Astrocyte (in vitro differentiated cells and primary cell): ENCODE data around the gene PDLIM5. TPM values are rescaled to one million over a fixed set of nuclear protein-coding genes. Genes with fewer than 3 reads are reported as not detected.

ENCODE experiments used
- DNase-seq: peaks from one replicate; pipeline ENCODE4 v3.0.0-alpha.2; 2010; ENCODE audit warnings: low read depth
- FAIRE-seq: peaks from 2 replicates; lab custom pipeline; 2011; peaks lifted over from hg19 to GRCh38; lab: Jason Lieb, UNC
- H2AFZ ChIP-seq: 2 replicates; pipeline ENCODE4 v1.6.0; 2012; ENCODE audit warnings: low read depth, low read length, inconsistent platforms
- H3K27ac ChIP-seq: 2 replicates; pipeline ENCODE4 v1.5.1; 2011; ENCODE audit warnings: low read depth, low read length, inconsistent platforms
- H3K27me3 ChIP-seq: 2 replicates; pipeline ENCODE4 v1.6.0; 2011; ENCODE audit warnings: low read length, inconsistent platforms; ENCODE audit not compliant: insufficient read depth
- H3K36me3 ChIP-seq: 2 replicates; pipeline ENCODE4 v1.5.1; 2011; ENCODE audit warnings: low read length, inconsistent platforms; ENCODE audit not compliant: insufficient read depth
- H3K4me1 ChIP-seq: 2 replicates; pipeline ENCODE4 v1.5.1; 2011; ENCODE audit warnings: low read length, inconsistent platforms; ENCODE audit not compliant: insufficient read depth
- H3K4me2 ChIP-seq: 2 replicates; pipeline ENCODE4 v1.6.0; 2012; ENCODE audit warnings: low read length, inconsistent platforms
- H3K4me3 ChIP-seq: 2 replicates; pipeline ENCODE4 v1.5.1; 2011; ENCODE audit warnings: low read depth, mild to moderate bottlenecking, low read length, inconsistent platforms; ENCODE audit not compliant: insufficient read depth
- H3K79me2 ChIP-seq: 2 replicates; pipeline ENCODE4 v1.6.0; 2012; ENCODE audit warnings: mild to moderate bottlenecking, low read length, inconsistent platforms; ENCODE audit not compliant: insufficient read depth
- H3K9ac ChIP-seq: 2 replicates; pipeline ENCODE4 v1.6.0; 2012; ENCODE audit warnings: mild to moderate bottlenecking, low read length, inconsistent platforms
- H3K9me3 ChIP-seq: 2 replicates; pipeline ENCODE4 v1.5.1; 2012; ENCODE audit warnings: low read depth, mild to moderate bottlenecking, low read length, inconsistent platforms; ENCODE audit not compliant: insufficient read depth
- H4K20me1 ChIP-seq: 2 replicates; pipeline ENCODE4 v1.6.0; 2012; ENCODE audit warnings: low read length, inconsistent platforms; ENCODE audit not compliant: insufficient read depth
- H3K27ac Mint-ChIP-seq: one replicate; pipeline ENCODE4 v1.8.0; 2021; ENCODE audit warnings: mild to moderate bottlenecking, mixed read lengths; ENCODE audit not compliant: unreplicated experiment
- H3K27me3 Mint-ChIP-seq: one replicate; pipeline ENCODE4 v1.8.0; 2021; ENCODE audit warnings: low read depth, mixed read lengths; ENCODE audit not compliant: unreplicated experiment
- H3K36me3 Mint-ChIP-seq: one replicate; pipeline ENCODE4 v1.8.0; 2021; ENCODE audit warnings: low read depth, mixed read lengths; ENCODE audit not compliant: unreplicated experiment
- H3K4me1 Mint-ChIP-seq: one replicate; pipeline ENCODE4 v1.8.0; 2021; ENCODE audit warnings: low read depth, mixed read lengths; ENCODE audit not compliant: unreplicated experiment
- H3K4me3 Mint-ChIP-seq: one replicate; pipeline ENCODE4 v1.8.0; 2021; ENCODE audit warnings: mild to moderate bottlenecking, moderate library complexity, mixed read lengths; ENCODE audit not compliant: unreplicated experiment
- H3K9me3 Mint-ChIP-seq: one replicate; pipeline ENCODE4 v1.8.0; 2021; ENCODE audit warnings: mild to moderate bottlenecking, mixed read lengths; ENCODE audit not compliant: unreplicated experiment
- CTCF ChIP-seq: IDR thresholded peaks from 2 replicates; pipeline ENCODE4 v1.5.1; 2011; ENCODE audit warnings: low read depth, mild to moderate bottlenecking, inconsistent platforms, low read length, moderate library complexity; ENCODE audit not compliant: insufficient read depth
- EZH2 ChIP-seq: IDR thresholded peaks from 2 replicates; pipeline ENCODE4 v1.6.1; 2012; ENCODE audit warnings: mild to moderate bottlenecking, low read length, inconsistent platforms; ENCODE audit not compliant: insufficient read depth
- total RNA-seq: library from RNA; stranded (reverse); gene quantifications from 2 replicates; pipeline ENCODE4 v1.2.1, GENCODE V29; 2021

The PDLIM5 gene
- total RNA-seq, 1 donor from 2014 or later, result 181 TPM

- Mint-ChIP-seq H3K4me3 (no peak overlapping the region), H3K36me3 (peaks cover 12% of the 10 kb centered on the region), H3K4me1 (peaks cover 10% of the 10 kb centered on the region), H3K27ac (no peak overlapping the region), H3K9me3 (no peaks in the 10 kb centered on the region), H3K27me3 (no peaks in the 10 kb centered on the region)
- Histone ChIP-seq H3K4me1 (no peaks in the 10 kb centered on the region), H4K20me1 (peaks cover 53% of the 10 kb centered on the region), H3K36me3 (peaks cover 2% of the 10 kb centered on the region), H3K27me3 (no peaks in the 10 kb centered on the region), H3K79me2 (peaks cover 99% of the 10 kb centered on the region), H3K4me2 (no peak overlapping the region), H3K4me3 (no peak overlapping the region), H3K27ac (no peak overlapping the region), H2AFZ (no peak overlapping the region), H3K9me3 (no peaks in the 10 kb centered on the region), H3K9ac (no peak overlapping the region)
- TF ChIP-seq CTCF (no peak), EZH2 (no peak)
- no peak for FAIRE-seq
- DNase-seq, result no peak
Measured at GRCh38 chr4:94500685-94501084, 48.9 kb downstream of the PDLIM5 start.

GRCh38 chr4:94504545-94504944 is 52.8 kb downstream of the PDLIM5 start:
- no peaks in the 10 kb centered on the region for H3K9me3 Mint-ChIP-seq
- Histone ChIP-seq H3K36me3 (no peaks in the 10 kb centered on the region), H3K27ac (no peak overlapping the region), H3K27me3 (no peaks in the 10 kb centered on the region), H3K9ac (no peak overlapping the region), H3K4me3 (no peak overlapping the region), H3K79me2 (peaks cover 99% of the 10 kb centered on the region), H4K20me1 (peaks cover 51% of the 10 kb centered on the region), H2AFZ (no peak overlapping the region), H3K4me1 (peaks cover 24% of the 10 kb centered on the region), H3K9me3 (no peaks in the 10 kb centered on the region), H3K4me2 (no peak overlapping the region)
- no peak overlapping the region for H3K27ac Mint-ChIP-seq
- H3K4me1 Mint-ChIP-seq, result peaks cover 29% of the 10 kb centered on the region
- no peaks in the 10 kb centered on the region for H3K27me3 Mint-ChIP-seq
- FAIRE-seq (no peak), DNase-seq (peak; percentile 53)
- H3K36me3 Mint-ChIP-seq, result peaks cover 11% of the 10 kb centered on the region
- no peak overlapping the region for H3K4me3 Mint-ChIP-seq
- TF ChIP-seq CTCF (no peak), EZH2 (no peak)

- H3K4me1 Mint-ChIP-seq, result peaks cover 40% of the 10 kb centered on the region
- no peak for DNase-seq
- no peak overlapping the region for H3K4me3 Mint-ChIP-seq
Measured at GRCh38 chr4:94506822-94507221, 55.1 kb downstream of the PDLIM5 start.

More at GRCh38 chr4:94506822-94507221, 55.1 kb downstream of the PDLIM5 start:
- H3K27ac ChIP-seq, result no peak overlapping the region
- no peak overlapping the region for H3K9ac ChIP-seq
- TF ChIP-seq EZH2 (no peak), CTCF (no peak)
- no peaks in the 10 kb centered on the region for H3K27me3 Mint-ChIP-seq
- H3K9me3 ChIP-seq, result no peaks in the 10 kb centered on the region
- no peaks in the 10 kb centered on the region for H3K36me3 ChIP-seq
- peaks cover 8% of the 10 kb centered on the region for H3K36me3 Mint-ChIP-seq
- no peaks in the 10 kb centered on the region for H3K27me3 ChIP-seq
- no peak overlapping the region for H2AFZ ChIP-seq
- no peak for FAIRE-seq
- no peaks in the 10 kb centered on the region for H3K9me3 Mint-ChIP-seq
- H3K4me3 ChIP-seq, result no peak overlapping the region
- no peak overlapping the region for H3K27ac Mint-ChIP-seq
- peaks cover 100% of the 10 kb centered on the region for H3K79me2 ChIP-seq
- H3K4me2 ChIP-seq, result no peak overlapping the region
- H4K20me1 ChIP-seq, result peaks cover 38% of the 10 kb centered on the region
- H3K4me1 ChIP-seq, result peaks cover 24% of the 10 kb centered on the region
